Vagina (tissue), 2 donors: ENCODE measurements around the gene RASSF1.

Experiments
- POLR2AphosphoS5 ChIP-seq, 2 donors: sonication (generic); formaldehyde crosslinking; IDR thresholded peaks; one replicate each; pipeline ENCODE4 v1.9.0; 2017; ENCODE audit warnings: antibody characterized with exemption in 2 of 2, mild to moderate bottlenecking in 2 of 2, low read depth in 1 of 2; ENCODE audit not compliant: insufficient read depth in 1 of 2
- TF ChIP-seq, protein P1 (sequence below), 3 experiments: fragments of 450-650 bp in 2 of 3; fragments of 200-600 bp in 1 of 3; sonication (generic) in 1 of 3; IDR thresholded peaks; one replicate each; pipeline ENCODE4 v1.5.1; 2017 to 2019; ENCODE audit warnings: antibody characterized with exemption in 3 of 3, mild to moderate bottlenecking in 2 of 3, moderate library complexity in 2 of 3

- TF ChIP-seq, protein P1, sequence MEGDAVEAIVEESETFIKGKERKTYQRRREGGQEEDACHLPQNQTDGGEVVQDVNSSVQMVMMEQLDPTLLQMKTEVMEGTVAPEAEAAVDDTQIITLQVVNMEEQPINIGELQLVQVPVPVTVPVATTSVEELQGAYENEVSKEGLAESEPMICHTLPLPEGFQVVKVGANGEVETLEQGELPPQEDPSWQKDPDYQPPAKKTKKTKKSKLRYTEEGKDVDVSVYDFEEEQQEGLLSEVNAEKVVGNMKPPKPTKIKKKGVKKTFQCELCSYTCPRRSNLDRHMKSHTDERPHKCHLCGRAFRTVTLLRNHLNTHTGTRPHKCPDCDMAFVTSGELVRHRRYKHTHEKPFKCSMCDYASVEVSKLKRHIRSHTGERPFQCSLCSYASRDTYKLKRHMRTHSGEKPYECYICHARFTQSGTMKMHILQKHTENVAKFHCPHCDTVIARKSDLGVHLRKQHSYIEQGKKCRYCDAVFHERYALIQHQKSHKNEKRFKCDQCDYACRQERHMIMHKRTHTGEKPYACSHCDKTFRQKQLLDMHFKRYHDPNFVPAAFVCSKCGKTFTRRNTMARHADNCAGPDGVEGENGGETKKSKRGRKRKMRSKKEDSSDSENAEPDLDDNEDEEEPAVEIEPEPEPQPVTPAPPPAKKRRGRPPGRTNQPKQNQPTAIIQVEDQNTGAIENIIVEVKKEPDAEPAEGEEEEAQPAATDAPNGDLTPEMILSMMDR (IDR thresholded peaks at IDR 0.05), result no peak
- no peak for TF ChIP-seq POLR2AphosphoS5 (IDR thresholded peaks at IDR 0.05; ENCODE audit: insufficient read depth in 1 of 2, low read depth in 1 of 2)
Measured at GRCh38 chr3:50378757-50379156, 38.1 kb upstream of the RASSF1 start.
